A549 (cell line): ENCODE results near the gene TARP.

Source experiments
- EP300 ChIP-seq, 2 experiments: fragments of >200 bp; sonication (Bioruptor Twin); formaldehyde crosslinking; IDR thresholded peaks; 2 replicates in 1 of 2; 3 replicates in 1 of 2; pipeline ENCODE4 v1.6.1; 2016 to 2017
- ESRRA ChIP-seq: fragments of 150-350 bp; IDR thresholded peaks from 2 replicates; pipeline ENCODE4 v1.6.1; 2014; ENCODE audit warnings: mild to moderate bottlenecking, low read length, borderline replicate concordance
- PHF8 ChIP-seq: fragments of 200-600 bp; sonication (generic); IDR thresholded peaks from 2 replicates; pipeline ENCODE4 v1.6.1; 2016; ENCODE audit warnings: low read depth, mild to moderate bottlenecking, antibody characterized with exemption, moderate library complexity, borderline replicate concordance
- POLR2A ChIP-seq: IDR thresholded peaks from 2 replicates; pipeline ENCODE4 v1.6.1; 2012; ENCODE audit warnings: mild to moderate bottlenecking, low read length
- RAD21 ChIP-seq, 2 experiments: fragments of >200 bp in 1 of 2; sonication (Bioruptor Twin) in 1 of 2; formaldehyde crosslinking in 1 of 2; IDR thresholded peaks in 1 of 2; conservative IDR thresholded peaks in 1 of 2; 2 replicates in 1 of 2; 3 replicates in 1 of 2; pipeline ENCODE4 v1.6.1; 2012 to 2018; ENCODE audit warnings: inconsistent platforms in 1 of 2
- RNF2 ChIP-seq: fragments of 200-600 bp; sonication (generic); IDR thresholded peaks from 2 replicates; pipeline ENCODE4 v1.6.1; 2016; ENCODE audit warnings: low read depth, mild to moderate bottlenecking, antibody characterized with exemption, moderate library complexity, borderline replicate concordance
- TF ChIP-seq, protein P1 (sequence below): fragments of >200 bp; sonication (Bioruptor Twin); formaldehyde crosslinking; IDR thresholded peaks from 3 replicates; pipeline ENCODE4 v1.5.1; 2016

DNA sequence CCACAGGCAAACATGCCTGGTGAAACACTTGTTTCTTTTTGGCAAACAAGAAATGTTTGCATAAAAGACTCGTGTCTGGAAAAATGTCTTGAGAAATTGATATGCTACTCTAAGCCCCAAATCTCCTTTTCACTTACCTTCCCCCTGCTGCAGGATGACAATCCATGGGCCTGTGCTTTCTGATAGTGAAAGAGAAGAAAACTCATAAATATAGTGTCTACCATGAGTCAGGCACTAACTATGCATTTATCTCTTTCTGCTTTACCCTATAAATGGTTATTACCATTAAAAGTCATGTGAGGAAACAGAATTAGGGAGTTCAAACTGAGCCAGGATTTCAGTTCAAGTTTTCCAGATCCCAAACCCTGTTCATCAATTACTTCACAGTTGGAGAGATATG is 6.6 kb upstream of the TARP start:
- no peak for TF ChIP-seq POLR2A
- TF ChIP-seq, protein P1, sequence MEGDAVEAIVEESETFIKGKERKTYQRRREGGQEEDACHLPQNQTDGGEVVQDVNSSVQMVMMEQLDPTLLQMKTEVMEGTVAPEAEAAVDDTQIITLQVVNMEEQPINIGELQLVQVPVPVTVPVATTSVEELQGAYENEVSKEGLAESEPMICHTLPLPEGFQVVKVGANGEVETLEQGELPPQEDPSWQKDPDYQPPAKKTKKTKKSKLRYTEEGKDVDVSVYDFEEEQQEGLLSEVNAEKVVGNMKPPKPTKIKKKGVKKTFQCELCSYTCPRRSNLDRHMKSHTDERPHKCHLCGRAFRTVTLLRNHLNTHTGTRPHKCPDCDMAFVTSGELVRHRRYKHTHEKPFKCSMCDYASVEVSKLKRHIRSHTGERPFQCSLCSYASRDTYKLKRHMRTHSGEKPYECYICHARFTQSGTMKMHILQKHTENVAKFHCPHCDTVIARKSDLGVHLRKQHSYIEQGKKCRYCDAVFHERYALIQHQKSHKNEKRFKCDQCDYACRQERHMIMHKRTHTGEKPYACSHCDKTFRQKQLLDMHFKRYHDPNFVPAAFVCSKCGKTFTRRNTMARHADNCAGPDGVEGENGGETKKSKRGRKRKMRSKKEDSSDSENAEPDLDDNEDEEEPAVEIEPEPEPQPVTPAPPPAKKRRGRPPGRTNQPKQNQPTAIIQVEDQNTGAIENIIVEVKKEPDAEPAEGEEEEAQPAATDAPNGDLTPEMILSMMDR: no peak
- TF ChIP-seq EP300 (IDR thresholded peaks at IDR 0.05): no peak
- TF ChIP-seq PHF8: no peak
- TF ChIP-seq RNF2: no peak
- TF ChIP-seq ESRRA: no peak
- no peak for TF ChIP-seq RAD21 (conservative IDR thresholded peaks at IDR 0.05 in 1 of 2, IDR thresholded peaks at IDR 0.05 in 1 of 2)
